Activated T-cell treated with anti-CD3 and anti-CD28 coated beads, Interleukin-2, amount 50 U/mL, for 4 hours (primary cell): Measurements from ENCODE around the gene ANAPC2. TPM values are rescaled to one million over a fixed set of nuclear protein-coding genes. Genes with fewer than 3 reads are reported as not detected.

Experiments used
- ATAC-seq, 2 donors: fragments of 200-7000 bp; cut with Tn5 transposase; one replicate each; pipeline ENCODE4 v1.10.0; 2021
- DNase-seq: peaks from one replicate; pipeline ENCODE4 v3.0.0-alpha.2; 2020
- H3K27me3 Mint-ChIP-seq: one replicate; pipeline ENCODE4 v1.8.0; 2021; ENCODE audit warnings: low read depth, mixed read lengths
- H3K36me3 Mint-ChIP-seq: one replicate; pipeline ENCODE4 v1.8.0; 2022; ENCODE audit warnings: mixed read lengths; ENCODE audit not compliant: insufficient read depth
- H3K4me1 Mint-ChIP-seq: one replicate; pipeline ENCODE4 v1.8.0; 2021; ENCODE audit warnings: low read depth, mixed read lengths
- H3K4me3 Mint-ChIP-seq: one replicate; pipeline ENCODE4 v1.8.0; 2021; ENCODE audit warnings: mild to moderate bottlenecking, moderate library complexity, mixed read lengths
- H3K9me3 Mint-ChIP-seq: one replicate; pipeline ENCODE4 v1.8.0; 2021; ENCODE audit warnings: mixed read lengths
- total RNA-seq, 3 donors: library from RNA; stranded (reverse); gene quantifications; one replicate each; pipeline ENCODE4 v1.2.1, GENCODE V29; 2021

The ANAPC2 gene
- total RNA-seq, 3 donors from 2014 or later, result 71.9 to 86.3 (median 73.3) TPM

DNA sequence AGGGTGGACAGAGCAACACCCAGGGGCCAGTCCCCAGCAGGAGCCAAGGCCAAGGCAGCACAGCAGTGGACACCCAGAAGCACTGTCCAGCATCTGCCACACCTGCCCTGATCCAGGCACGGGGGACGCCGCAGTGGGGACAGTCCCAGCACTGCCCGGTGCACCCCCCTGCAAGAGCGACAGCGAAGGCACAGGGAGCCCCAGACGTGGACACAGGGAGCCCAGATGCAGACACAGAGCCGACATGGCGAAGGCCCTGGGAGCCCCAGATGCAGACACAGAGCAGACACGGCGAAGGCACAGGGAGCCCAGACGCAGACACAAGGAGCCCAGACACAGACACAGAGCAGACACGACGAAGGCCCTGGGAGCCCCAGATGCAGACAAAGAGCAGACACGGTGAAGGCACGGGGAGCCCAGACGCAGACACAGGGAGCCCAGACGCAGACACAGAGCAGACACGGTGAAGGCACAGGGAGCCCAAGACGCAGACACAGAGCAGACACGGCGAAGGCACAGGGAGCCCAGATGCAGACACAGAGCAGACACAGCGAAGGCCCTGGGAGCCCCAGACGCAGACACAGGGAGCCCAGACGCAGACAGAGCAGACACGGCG lies 4.3 kb downstream of the ANAPC2 start:
- no peak for ATAC-seq

DNA sequence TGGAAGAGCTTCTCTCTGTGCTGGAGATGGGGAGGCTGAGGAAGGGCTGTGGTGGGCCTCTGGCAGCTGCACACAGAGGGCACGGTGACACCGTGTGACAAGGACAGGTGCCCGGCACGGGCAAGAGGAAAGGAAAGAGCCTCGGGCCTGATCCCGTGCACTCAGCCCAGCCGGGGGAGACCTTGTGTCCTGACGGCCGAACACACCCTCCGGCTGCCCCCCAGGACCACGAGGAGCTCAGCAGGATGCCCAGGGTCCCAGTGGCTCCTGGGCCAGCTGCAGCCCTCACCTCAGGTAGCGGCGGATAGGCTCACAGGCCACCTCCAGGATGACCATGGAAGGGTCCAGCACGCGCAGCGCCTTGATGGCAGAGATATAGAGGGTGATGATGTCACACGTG lies 5.5 kb downstream of the ANAPC2 start:
- Mint-ChIP-seq H3K27me3 (no peaks in the 10 kb centered on the region), H3K4me1 (peaks cover 20% of the 10 kb centered on the region), H3K9me3 (no peaks in the 10 kb centered on the region), H3K4me3 (no peak overlapping the region), H3K36me3 (peaks cover 13% of the 10 kb centered on the region)
- ATAC-seq (no peak), DNase-seq (no peak)

More for the DNA sequence above, 4.3 kb downstream of the ANAPC2 start:
- Mint-ChIP-seq H3K4me1 (peaks cover 24% of the 10 kb centered on the region), H3K4me3 (no peak overlapping the region), H3K9me3 (no peaks in the 10 kb centered on the region), H3K27me3 (no peaks in the 10 kb centered on the region), H3K36me3 (peaks cover 14% of the 10 kb centered on the region)
- no peak for DNase-seq

DNA sequence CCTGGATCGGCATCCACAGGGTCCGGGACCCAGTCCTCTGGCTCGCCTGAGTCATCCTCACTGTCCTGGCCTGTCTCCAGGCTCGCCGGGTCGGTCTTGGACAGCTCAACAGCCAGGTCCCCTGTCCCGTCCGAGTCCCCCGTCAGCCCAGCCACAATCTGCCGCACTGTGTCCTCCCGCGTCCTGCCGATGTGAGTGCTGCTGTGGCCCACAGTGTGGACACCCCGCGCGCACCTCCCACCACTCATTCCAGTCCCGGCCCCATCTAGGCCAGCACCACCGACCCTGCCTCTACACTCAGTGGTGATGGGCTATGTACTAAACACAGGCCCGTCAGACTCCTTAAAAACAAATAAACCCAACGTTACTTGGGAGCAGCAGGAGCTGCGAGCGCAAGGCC lies 6.7 kb downstream of the ANAPC2 start:
- ATAC-seq (no peak), DNase-seq (no peak)
- H3K4me1 Mint-ChIP-seq, result peaks cover 11% of the 10 kb centered on the region
- H3K36me3 Mint-ChIP-seq, result peaks cover 15% of the 10 kb centered on the region
- H3K4me3 Mint-ChIP-seq, result no peak overlapping the region
- no peaks in the 10 kb centered on the region for H3K9me3 Mint-ChIP-seq
- no peaks in the 10 kb centered on the region for H3K27me3 Mint-ChIP-seq

DNA sequence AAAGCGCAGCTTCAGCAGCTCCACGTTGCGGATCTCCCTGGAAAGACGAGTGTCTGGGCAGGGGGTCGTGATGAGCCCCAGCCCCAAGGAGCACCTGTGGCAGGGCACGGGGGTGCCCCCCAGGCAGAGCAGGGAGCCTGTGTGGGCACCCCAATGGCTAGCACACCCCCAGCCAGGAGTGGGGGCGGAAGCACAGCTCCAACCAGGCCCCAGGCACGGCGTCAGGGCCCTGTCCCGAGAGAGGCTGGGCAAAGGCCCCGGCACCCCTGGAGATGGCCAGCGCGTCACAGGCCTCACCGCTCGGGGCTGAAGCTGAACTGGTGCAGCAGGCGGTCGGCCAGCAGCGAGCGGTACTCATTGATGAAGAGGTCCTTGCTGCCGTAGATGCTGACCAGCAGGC lies 7.9 kb downstream of the ANAPC2 start:
- Mint-ChIP-seq H3K36me3 (peaks cover 15% of the 10 kb centered on the region), H3K4me1 (peaks cover 5% of the 10 kb centered on the region), H3K9me3 (no peaks in the 10 kb centered on the region), H3K27me3 (no peaks in the 10 kb centered on the region), H3K4me3 (no peak overlapping the region)
- ATAC-seq, result no peak
- no peak for DNase-seq

DNA sequence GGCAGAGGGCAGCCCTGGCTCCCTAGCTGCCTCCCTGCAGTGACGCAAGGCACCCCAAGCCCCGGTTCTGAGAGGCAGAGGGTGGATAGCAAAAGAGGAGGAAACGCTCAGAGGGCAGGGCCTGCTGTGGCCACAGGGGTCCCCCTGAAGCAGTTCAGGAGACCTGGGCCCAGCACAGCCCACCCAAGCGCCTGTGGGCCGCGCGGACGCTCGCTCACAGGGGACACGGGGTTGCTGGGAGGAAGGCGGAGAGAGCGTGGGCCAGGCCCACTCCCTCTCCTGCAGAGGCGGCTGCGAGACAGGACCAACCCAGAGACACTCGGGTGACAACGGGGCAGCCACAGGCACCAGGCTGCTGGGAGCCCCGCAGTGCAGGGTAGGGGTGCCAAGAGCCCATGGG lies 8.6 kb downstream of the ANAPC2 start:
- H3K36me3 Mint-ChIP-seq, result peaks cover 15% of the 10 kb centered on the region
- ATAC-seq (no peak), DNase-seq (no peak)
- H3K4me1 Mint-ChIP-seq, result peaks cover 5% of the 10 kb centered on the region
- no peaks in the 10 kb centered on the region for H3K27me3 Mint-ChIP-seq
- H3K4me3 Mint-ChIP-seq, result no peak overlapping the region
- H3K9me3 Mint-ChIP-seq, result no peaks in the 10 kb centered on the region

DNA sequence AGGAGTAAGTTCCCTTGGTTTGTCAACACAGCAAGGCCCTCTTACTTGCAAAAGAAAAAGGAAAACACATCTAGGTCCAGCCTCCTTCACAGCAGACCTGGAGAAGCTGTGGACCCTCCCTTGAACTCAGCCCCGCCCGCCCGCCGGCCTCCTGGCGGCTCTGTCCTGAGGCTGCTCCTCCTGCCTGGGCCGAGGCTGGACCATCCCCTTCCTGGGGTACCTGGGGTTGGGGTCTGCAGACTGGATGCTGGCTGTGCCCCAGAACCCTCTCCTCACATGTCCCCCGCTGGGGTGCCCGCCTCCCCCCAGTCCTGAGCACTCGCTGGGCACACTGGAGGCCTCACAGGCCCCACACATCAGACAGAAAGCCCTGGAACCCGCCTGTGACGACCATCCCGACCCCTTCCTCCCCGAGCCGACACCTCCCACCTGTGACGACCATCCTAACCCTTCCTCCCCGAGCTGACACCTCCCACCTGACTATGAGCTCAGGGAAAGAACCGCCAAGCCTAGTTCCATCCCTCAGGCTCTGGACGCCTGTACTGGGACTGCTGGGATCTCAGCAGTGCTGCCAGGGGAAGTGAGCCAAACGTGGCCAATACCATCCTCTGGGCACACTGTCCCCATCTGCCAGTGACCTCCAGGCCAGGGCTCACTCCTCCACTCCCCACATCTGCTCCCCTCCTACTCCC lies 9.3 kb downstream of the ANAPC2 start:
- DNase-seq (no peak), ATAC-seq (no peak)
- Mint-ChIP-seq H3K4me1 (peaks cover under 1% of the 10 kb centered on the region), H3K9me3 (no peaks in the 10 kb centered on the region), H3K27me3 (no peaks in the 10 kb centered on the region), H3K36me3 (peaks cover 15% of the 10 kb centered on the region), H3K4me3 (no peak overlapping the region)

DNA sequence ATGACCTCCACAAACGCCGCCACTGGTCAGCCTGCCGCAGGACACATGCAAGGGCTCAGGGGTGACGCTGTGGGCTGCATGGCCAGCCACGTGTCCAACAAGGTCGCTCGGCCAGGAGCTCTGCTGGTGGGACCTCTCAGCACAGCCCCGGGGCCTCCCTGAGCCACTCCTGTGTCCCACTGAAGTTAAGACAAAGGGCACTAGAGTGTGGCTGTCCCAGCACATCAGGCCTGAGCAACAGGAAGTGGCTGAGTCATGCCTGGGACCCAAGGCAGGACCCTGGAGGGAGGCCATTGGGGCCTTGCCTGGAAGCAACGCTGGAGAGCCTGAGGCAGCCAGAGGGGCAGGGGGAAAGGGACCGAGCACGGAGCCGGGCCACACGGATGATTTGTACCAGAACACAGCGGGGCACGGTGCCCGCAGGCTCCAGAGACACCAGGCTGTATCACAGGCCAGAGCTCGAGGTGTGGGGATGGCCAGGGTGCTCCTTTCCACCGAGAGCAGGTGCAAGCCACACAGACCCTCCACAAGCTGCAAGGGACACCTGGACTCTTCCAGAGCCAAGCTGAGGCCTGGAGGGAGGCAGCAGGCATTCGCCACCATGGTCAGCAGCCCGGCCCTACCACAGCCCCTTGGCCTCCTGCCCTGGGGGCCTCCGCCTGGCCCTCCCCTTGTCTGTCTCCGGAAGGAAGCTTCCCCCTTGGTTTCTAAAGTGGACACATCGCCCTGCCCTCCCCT lies 10.0 kb downstream of the ANAPC2 start:
- ATAC-seq (no peak), DNase-seq (no peak)
- Mint-ChIP-seq H3K36me3 (peaks cover 10% of the 10 kb centered on the region), H3K4me1 (no peaks in the 10 kb centered on the region), H3K4me3 (no peak overlapping the region), H3K9me3 (no peaks in the 10 kb centered on the region), H3K27me3 (no peaks in the 10 kb centered on the region)

DNA sequence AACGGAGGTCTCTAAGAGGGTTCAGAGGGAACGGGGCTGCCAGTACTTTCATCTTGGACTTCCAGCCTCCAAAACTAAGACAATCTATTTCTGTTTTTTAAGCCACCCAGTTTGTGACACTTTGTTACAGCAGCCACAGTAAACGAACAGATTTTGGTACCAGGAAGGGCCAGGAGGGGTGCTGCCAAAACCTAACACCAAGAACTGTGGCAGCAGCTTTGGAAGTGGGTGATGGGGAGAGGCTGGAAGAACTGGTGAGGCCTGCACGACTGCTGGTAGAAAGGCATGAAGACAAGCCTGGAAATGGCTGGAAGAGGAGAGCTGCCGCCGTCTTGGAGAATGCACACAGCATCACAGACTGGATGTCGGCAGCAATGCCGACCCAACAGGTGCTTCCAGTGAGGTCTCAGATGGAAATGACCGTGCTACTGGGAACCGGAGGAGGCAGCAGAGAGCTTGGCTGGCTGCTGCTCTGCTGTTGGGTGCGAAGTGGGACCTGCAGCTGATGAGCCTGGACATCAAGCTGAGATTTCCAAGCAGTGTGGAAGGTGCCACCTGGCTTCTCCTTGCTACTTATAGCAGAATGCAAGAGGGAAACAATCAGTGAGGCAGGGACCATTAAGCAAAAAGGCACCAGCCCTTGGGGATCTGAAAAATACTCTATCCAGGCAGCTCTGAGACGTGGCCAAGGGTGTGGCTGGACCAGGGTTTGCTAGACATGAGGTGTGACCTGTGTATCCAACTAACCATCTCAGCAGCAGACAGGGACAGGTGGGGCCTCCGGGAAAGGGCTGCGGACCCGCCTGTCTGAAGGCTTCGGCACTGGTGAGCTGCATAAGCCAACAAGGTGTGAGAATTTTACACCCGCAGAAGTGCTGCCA lies 11.8 kb downstream of the ANAPC2 start:
- no peak for DNase-seq

DNA sequence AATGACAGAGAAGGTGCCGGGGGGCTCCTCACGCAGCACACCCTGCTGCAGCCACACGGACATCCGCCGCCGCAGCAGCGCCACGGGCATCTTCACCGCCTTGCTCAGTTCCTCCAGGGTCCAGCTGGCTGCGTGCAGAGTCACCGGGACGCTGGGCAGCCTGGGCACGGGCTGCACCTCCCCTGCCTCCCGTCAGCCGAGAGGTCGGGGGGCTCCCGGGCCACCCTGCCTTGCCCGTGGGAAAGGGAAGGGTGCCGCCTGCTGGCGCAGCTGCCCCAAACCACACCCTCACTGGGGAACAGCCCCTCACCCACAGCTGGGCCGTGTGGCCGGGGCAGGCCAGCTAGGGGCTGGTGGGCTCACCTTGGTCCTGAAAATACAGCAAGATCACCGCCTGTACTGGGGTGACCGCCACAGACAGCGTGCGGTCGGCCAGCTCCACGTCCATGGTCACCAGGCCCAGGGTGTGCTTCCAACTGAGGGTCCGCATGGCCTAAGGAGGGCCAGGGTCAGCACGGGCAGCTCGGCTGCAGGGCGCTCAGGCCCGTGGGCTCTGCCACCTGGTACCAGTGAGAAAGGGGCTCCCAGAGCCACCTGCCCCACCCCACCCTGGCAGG lies 12.9 kb downstream of the ANAPC2 start:
- H3K27me3 Mint-ChIP-seq, result peaks cover 10% of the 10 kb centered on the region
- H3K9me3 Mint-ChIP-seq, result no peaks in the 10 kb centered on the region
- DNase-seq, result no peak
- no peak overlapping the region for H3K4me3 Mint-ChIP-seq
- H3K4me1 Mint-ChIP-seq, result no peaks in the 10 kb centered on the region
- peaks cover 3% of the 10 kb centered on the region for H3K36me3 Mint-ChIP-seq
- peak; percentile 19 to 37 for ATAC-seq

More for the DNA sequence above, 11.8 kb downstream of the ANAPC2 start:
- Mint-ChIP-seq H3K36me3 (peaks cover 3% of the 10 kb centered on the region), H3K4me3 (no peak overlapping the region), H3K9me3 (no peaks in the 10 kb centered on the region), H3K27me3 (peaks cover 4% of the 10 kb centered on the region), H3K4me1 (no peaks in the 10 kb centered on the region)
- peak; percentile 52 to 59 for ATAC-seq

DNA sequence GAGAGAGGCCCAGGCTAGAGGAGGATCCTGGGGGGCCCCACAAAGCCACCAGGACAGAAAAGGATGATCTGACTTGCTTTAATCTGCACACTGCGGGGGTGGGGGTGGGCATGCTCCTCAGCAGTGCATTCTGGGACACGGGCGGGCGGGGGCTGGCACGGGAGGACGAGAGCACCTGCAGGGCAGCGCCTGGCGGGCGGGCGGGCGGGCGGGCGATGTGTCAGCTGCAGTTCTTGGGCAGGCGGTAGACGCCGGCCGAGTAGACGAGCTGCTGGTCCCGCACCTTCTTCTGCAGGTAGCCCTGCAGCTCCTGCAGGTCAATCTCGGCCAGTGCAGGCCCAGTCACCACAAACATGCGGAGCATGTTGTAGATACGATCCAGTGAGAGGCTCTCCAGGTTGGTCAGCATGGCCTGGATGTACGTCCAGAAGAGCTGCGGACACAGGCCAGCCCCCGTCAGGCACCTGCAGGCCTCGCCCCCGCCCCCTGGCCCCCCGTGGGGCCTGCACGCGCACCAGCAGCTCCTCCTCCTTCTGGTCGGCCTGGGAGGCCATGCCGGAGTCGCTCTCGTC lies 13.6 kb downstream of the ANAPC2 start:
- DNase-seq, result peak; percentile 18
- no peaks in the 10 kb centered on the region for H3K4me1 Mint-ChIP-seq
- peaks cover 3% of the 10 kb centered on the region for H3K36me3 Mint-ChIP-seq
- no peaks in the 10 kb centered on the region for H3K9me3 Mint-ChIP-seq
- peaks cover 16% of the 10 kb centered on the region for H3K27me3 Mint-ChIP-seq
- H3K4me3 Mint-ChIP-seq, result no peak overlapping the region
- ATAC-seq, result peak in 1 of 2 donors; percentile 24

DNA sequence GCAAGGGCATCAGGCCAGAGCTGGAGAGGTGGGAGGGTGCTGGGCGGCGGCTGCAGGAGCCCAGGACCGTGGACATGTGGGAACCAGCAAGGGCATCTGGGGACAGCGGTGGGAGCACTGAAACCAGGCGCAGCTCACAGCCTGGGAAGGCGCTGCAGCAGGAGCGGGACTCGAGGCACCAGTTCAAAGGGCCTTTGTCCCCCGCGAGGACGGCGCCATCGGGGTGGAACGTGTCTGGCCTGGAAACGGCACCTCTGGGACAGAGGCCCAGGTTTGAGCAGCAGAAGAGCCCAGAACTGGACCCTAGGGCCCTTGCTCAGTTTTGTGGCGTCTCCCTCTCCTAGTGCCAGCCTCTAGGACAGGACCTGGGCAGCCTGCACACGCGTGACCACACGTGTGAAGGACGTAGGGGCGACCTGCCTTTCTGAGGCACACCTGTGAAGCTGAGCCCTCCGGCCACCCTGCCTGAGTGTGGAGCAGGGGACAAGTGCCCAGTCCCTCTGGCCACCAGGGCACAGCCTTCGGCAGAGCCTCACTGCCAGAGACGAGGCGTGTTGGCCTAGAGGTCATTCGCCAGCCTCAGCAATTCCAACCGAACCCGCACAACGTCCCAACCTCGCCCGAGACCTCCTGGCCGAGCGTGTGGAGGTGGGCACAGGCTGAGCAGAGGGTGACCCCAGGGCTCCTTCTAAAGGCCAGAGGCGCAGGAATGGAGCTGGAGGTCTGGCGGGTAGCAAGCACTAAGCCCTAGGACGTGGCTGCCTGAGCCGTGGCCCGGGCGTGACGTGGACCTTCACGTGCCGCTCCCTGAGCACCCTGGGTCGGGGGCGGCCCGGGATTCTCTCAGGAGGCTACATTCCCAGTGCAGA lies 14.3 kb downstream of the ANAPC2 start:
- Mint-ChIP-seq H3K27me3 (peaks cover 16% of the 10 kb centered on the region), H3K36me3 (peaks cover 3% of the 10 kb centered on the region), H3K9me3 (no peaks in the 10 kb centered on the region), H3K4me1 (no peaks in the 10 kb centered on the region), H3K4me3 (no peak overlapping the region)
- DNase-seq, result no peak
- ATAC-seq, result no peak

DNA sequence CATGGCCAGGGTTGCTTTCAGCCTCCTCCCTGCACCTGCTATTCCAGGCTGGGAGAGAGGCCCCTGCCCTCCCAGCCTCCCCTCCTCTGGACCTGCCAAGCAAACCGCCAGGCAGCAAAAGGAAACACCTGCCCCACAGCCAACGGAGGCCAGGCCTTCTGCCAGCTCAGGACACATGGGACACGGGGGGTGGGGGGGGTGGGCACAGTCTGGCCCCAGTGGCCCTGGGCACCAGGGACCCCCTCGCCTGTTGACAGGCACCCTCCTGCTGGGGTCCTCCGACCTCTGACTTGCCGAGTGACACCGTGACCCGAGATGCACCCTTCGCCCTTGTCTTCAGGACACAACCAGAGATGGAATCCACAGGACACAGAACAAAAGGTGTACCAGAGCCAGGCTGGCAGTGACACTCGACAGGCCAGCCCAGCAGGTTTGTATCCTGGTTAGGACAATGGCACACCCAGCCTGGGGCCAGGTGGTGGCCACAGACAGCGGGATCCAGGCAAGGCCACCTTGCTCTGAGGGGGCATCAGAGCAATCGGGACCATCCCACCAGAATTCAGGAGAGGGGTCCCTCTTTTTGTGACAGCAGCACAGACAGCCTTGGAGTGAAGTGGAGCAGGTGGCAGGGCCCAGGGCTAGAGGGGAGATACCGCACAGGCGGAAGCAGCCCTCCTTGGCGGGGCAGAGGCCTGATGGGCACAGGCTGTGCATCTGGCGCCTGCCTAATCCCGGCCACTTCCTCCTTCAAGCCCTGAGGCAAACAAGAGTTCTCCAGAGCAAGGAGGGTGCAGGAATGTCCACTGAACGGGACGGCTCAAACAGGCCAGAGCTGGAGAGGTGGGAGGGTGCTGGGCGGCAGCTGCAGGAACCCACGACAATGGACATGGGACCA lies 15.2 kb downstream of the ANAPC2 start:
- H3K36me3 Mint-ChIP-seq, result peaks cover 3% of the 10 kb centered on the region
- DNase-seq (no peak), ATAC-seq (no peak)
- peaks cover 18% of the 10 kb centered on the region for H3K27me3 Mint-ChIP-seq
- no peak overlapping the region for H3K4me3 Mint-ChIP-seq
- no peaks in the 10 kb centered on the region for H3K9me3 Mint-ChIP-seq
- H3K4me1 Mint-ChIP-seq, result peaks cover 1% of the 10 kb centered on the region
